Mammary epithelial cell (primary cell): Measurements from ENCODE around the gene VCY.
"Not testable (repeated sequence)": the region's sequence is repeated elsewhere in the genome, so short reads cannot be mapped to it uniquely, and the experiment has no call there.

Experiments
- CTCF ChIP-seq, 2 donors: IDR thresholded peaks in 1 of 2; conservative IDR thresholded peaks in 1 of 2; 2 replicates each; pipeline ENCODE4 v1.5.1; 2011 to 2012; ENCODE audit warnings: inconsistent platforms in 2 of 2, low read length in 2 of 2, mild to moderate bottlenecking in 2 of 2, control low read depth in 1 of 2, low read depth in 1 of 2; ENCODE audit not compliant: insufficient read depth in 1 of 2; ENCODE audit errors: extremely low read depth in 1 of 2
- EZH2 ChIP-seq: IDR thresholded peaks from 2 replicates; pipeline ENCODE4 v1.6.1; 2012; ENCODE audit warnings: low read length, inconsistent platforms, borderline replicate concordance

- not testable (repeated sequence) for TF ChIP-seq EZH2; CTCF (conservative IDR thresholded peaks at IDR 0.05 in 1 of 2, IDR thresholded peaks at IDR 0.05 in 1 of 2; ENCODE audit: extremely low read depth in 1 of 2, insufficient read depth in 1 of 2, low read depth in 1 of 2, low read length in 2 of 2)
These were observed 25.6 kb upstream of the VCY start for GRCh38 chrY:14011916-14012315.
